Measurements from ENCODE around the gene CDHR1. TPM values are rescaled to one million over a fixed set of nuclear protein-coding genes. Genes with fewer than 3 reads are reported as not detected.

The CDHR1 gene
- total RNA-seq, 1 experiment from 2014 or later, result 6.6 TPM

DNA sequence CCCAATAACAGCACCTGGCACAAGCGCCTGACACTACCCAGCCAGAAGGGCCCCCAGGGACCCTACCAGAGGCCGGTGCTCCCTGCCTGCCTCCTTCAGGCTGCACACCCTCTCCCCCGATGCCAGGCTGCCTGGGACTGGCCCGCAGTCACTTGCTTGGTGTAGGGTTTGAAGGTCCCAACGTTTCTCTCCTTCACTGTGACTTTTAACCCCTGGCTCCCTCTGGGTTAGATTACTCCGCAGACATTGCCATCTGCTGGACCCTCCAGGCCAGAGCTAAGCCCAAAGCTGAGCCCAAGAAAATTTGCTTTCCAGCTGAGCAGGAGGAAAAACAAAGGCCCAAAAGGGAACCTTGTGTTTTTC is 6.9 kb downstream of the CDHR1 start:
- Histone ChIP-seq H4K91ac (ENCODE audit: insufficient read length, low read depth, low read length) (no peak overlapping the region), H3K27ac (ENCODE audit: insufficient read length, low read depth, low read length) (no peak overlapping the region), H3K4me1 (ENCODE audit: insufficient read depth, low read length) (no peaks in the 10 kb centered on the region), H2BK12ac (ENCODE audit: insufficient read length, low read depth, low read length) (no peak overlapping the region), H2AK5ac (ENCODE audit: insufficient read length, low read length) (no peak overlapping the region), H3K79me2 (ENCODE audit: insufficient read depth, low read length) (no peaks in the 10 kb centered on the region), H3K4me2 (ENCODE audit: insufficient read depth, insufficient read length, low read length) (no peak overlapping the region), H3K79me1 (ENCODE audit: insufficient read depth, low read depth, low read length, poor library complexity, severe bottlenecking) (no peaks in the 10 kb centered on the region), H2BK5ac (ENCODE audit: insufficient read length, low read length) (no peak overlapping the region), H2BK120ac (ENCODE audit: low read depth, low read length, poor library complexity, severe bottlenecking) (no peak overlapping the region), H3K9me3 (ENCODE audit: control insufficient read depth, low read depth, low read length) (no peaks in the 10 kb centered on the region), H3K56ac (ENCODE audit: insufficient read length, low read depth, low read length) (no peak overlapping the region), H3K23me2 (ENCODE audit: insufficient read length, low read depth, low read length, poor library complexity, severe bottlenecking) (no peaks in the 10 kb centered on the region), H3K4ac (ENCODE audit: low read depth, low read length) (no peak overlapping the region), H4K20me1 (ENCODE audit: control insufficient read depth, insufficient read depth, insufficient read length) (no peaks in the 10 kb centered on the region), H2AFZ (ENCODE audit: low read length) (no peak overlapping the region), H3K27me3 (ENCODE audit: insufficient read depth, low read length) (no peaks in the 10 kb centered on the region), H4K5ac (ENCODE audit: insufficient read length, low read depth, low read length) (no peak overlapping the region), H3T11ph (ENCODE audit: low read length) (no peak overlapping the region), H2BK15ac (ENCODE audit: low read depth, low read length) (no peak overlapping the region), H4K8ac (replicated peaks; ENCODE audit: insufficient read length, low read depth, low read length) (no peak overlapping the region), H3K14ac (ENCODE audit: insufficient read depth, low read length) (no peak overlapping the region; the same call in 1 of the 2 replicates), H3K23ac (ENCODE audit: insufficient read length, low read depth, low read length) (no peak overlapping the region), H3K18ac (ENCODE audit: insufficient read length, low read depth, low read length) (no peak overlapping the region), H3K9ac (ENCODE audit: extremely low read depth, insufficient read length, low read length) (no peak overlapping the region), H2BK20ac (ENCODE audit: low read depth, low read length, poor library complexity, severe bottlenecking) (no peak overlapping the region)
- Mint-ChIP-seq H3K36me3 (ENCODE audit: insufficient read depth in 1 of 3, low read depth in 3 of 3) (peaks cover 0 to 2% (median 0%) of the 10 kb centered on the region in 3 experiments; a peak in 3 of 7 replicates), H3K4me3 (no peak overlapping the region), H3K27me3 (ENCODE audit: low read depth) (peaks cover 11% of the 10 kb centered on the region), H3K9me3 (no peaks in the 10 kb centered on the region), H3K4me1 (peaks cover 0 to 2% of the 10 kb centered on the region in 2 experiments; a peak in 2 of 4 replicates), H3K27ac (no peak overlapping the region)
- TF ChIP-seq, protein P1, sequence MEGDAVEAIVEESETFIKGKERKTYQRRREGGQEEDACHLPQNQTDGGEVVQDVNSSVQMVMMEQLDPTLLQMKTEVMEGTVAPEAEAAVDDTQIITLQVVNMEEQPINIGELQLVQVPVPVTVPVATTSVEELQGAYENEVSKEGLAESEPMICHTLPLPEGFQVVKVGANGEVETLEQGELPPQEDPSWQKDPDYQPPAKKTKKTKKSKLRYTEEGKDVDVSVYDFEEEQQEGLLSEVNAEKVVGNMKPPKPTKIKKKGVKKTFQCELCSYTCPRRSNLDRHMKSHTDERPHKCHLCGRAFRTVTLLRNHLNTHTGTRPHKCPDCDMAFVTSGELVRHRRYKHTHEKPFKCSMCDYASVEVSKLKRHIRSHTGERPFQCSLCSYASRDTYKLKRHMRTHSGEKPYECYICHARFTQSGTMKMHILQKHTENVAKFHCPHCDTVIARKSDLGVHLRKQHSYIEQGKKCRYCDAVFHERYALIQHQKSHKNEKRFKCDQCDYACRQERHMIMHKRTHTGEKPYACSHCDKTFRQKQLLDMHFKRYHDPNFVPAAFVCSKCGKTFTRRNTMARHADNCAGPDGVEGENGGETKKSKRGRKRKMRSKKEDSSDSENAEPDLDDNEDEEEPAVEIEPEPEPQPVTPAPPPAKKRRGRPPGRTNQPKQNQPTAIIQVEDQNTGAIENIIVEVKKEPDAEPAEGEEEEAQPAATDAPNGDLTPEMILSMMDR (conservative IDR thresholded peaks at IDR 0.05), result peak; percentile 54
- DNase-seq, result no peak
- no CpG with 5 or more reads among the region's 6 CpGs for WGBS (ENCODE audit: extremely low coverage, insufficient read length, low lambda C conversion rate)

Measured in H9 (cell line).